ENCODE measurements around the gene RARB.

RARB gene

GRCh38 chr3:25542492-25543039, 114.5 kb downstream of the RARB start:
- H3K4me3 ChIP-seq (replicated peaks; ENCODE audit: low read depth, low read length), result no peak overlapping the region
- TF ChIP-seq CTCF (IDR thresholded peaks at IDR 0.05; ENCODE audit: low read depth, low read length, missing control alignments), result no peak
- no peak for DNase-seq (ENCODE audit: extremely low read depth, low read depth)

GRCh38 chr3:25547103-25547502, 119.0 kb downstream of the RARB start:
- no peak for DNase-seq (ENCODE audit: extremely low read depth, low read depth)
- H3K4me3 ChIP-seq (replicated peaks; ENCODE audit: low read depth, low read length), result no peak overlapping the region
- no peak for TF ChIP-seq CTCF (IDR thresholded peaks at IDR 0.05; ENCODE audit: low read depth, low read length, missing control alignments)

- no peak overlapping the region for H3K4me3 ChIP-seq (replicated peaks; ENCODE audit: low read depth, low read length)
- no peak for DNase-seq (ENCODE audit: extremely low read depth, low read depth)
- TF ChIP-seq CTCF (IDR thresholded peaks at IDR 0.05; ENCODE audit: low read depth, low read length, missing control alignments), result no peak
These were observed 120.0 kb downstream of the RARB start for GRCh38 chr3:25547943-25548674.

- H3K4me3 ChIP-seq (replicated peaks; ENCODE audit: low read depth, low read length), result no peak overlapping the region
- TF ChIP-seq CTCF (IDR thresholded peaks at IDR 0.05; ENCODE audit: low read depth, low read length, missing control alignments), result no peak
- no peak for DNase-seq (ENCODE audit: extremely low read depth, low read depth)
These were observed 120.8 kb downstream of the RARB start for GRCh38 chr3:25548836-25549235.

- H3K4me3 ChIP-seq (replicated peaks; ENCODE audit: low read depth, low read length), result no peak overlapping the region
- TF ChIP-seq CTCF (IDR thresholded peaks at IDR 0.05; ENCODE audit: low read depth, low read length, missing control alignments), result no peak
- no peak for DNase-seq (ENCODE audit: extremely low read depth, low read depth)
These were observed 124.2 kb downstream of the RARB start for GRCh38 chr3:25552251-25552650.

- TF ChIP-seq CTCF (IDR thresholded peaks at IDR 0.05; ENCODE audit: low read depth, low read length, missing control alignments), result no peak
- no peak for DNase-seq (ENCODE audit: extremely low read depth, low read depth)
- H3K4me3 ChIP-seq (replicated peaks; ENCODE audit: low read depth, low read length), result no peak overlapping the region
These were observed 126.3 kb downstream of the RARB start for GRCh38 chr3:25554376-25554775.

Data from HFF-Myc (cell line).